Vagina (tissue), 2 donors: ENCODE results near the gene YIF1A.

ENCODE experiments used
- POLR2AphosphoS5 ChIP-seq, 2 donors: sonication (generic); formaldehyde crosslinking; IDR thresholded peaks; one replicate each; pipeline ENCODE4 v1.9.0; 2017; ENCODE audit warnings: antibody characterized with exemption in 2 of 2, mild to moderate bottlenecking in 2 of 2, low read depth in 1 of 2; ENCODE audit not compliant: insufficient read depth in 1 of 2
- TF ChIP-seq, protein P1 (sequence below), 3 experiments: fragments of 450-650 bp in 2 of 3; fragments of 200-600 bp in 1 of 3; sonication (generic) in 1 of 3; IDR thresholded peaks; one replicate each; pipeline ENCODE4 v1.5.1; 2017 to 2019; ENCODE audit warnings: antibody characterized with exemption in 3 of 3, mild to moderate bottlenecking in 2 of 3, moderate library complexity in 2 of 3

DNA sequence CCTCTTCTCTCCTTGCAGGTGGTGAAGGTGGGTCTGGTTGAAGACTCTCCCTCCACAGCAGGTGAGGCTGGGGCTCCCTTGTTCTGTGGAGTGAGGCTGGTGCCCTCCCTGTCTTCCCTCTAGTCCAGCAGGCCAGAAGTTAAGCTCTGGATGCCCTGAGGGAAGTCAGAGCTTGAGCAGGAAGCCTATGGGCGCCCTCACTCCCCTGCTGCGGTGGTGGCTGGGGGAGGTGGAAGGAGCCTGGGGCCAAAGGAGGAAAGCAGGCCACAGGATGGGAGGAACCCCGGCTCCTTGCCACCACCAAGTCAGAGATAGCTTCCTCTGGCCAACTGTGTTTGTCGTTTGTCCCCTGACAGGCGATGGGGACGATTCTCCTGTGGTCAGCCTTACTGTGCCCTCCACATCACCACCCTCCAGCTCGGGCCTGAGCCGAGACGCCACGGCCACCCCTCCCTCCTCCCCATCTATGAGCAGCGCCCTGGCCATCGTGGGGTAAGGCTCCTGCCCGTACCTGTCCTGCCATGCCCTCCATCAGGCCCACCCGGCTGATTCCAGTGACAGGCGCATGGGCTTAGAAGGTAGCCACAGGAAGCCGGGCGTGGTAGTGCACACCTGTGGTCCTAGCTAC, 50.0 kb downstream of the YIF1A start:
- TF ChIP-seq, protein P1, sequence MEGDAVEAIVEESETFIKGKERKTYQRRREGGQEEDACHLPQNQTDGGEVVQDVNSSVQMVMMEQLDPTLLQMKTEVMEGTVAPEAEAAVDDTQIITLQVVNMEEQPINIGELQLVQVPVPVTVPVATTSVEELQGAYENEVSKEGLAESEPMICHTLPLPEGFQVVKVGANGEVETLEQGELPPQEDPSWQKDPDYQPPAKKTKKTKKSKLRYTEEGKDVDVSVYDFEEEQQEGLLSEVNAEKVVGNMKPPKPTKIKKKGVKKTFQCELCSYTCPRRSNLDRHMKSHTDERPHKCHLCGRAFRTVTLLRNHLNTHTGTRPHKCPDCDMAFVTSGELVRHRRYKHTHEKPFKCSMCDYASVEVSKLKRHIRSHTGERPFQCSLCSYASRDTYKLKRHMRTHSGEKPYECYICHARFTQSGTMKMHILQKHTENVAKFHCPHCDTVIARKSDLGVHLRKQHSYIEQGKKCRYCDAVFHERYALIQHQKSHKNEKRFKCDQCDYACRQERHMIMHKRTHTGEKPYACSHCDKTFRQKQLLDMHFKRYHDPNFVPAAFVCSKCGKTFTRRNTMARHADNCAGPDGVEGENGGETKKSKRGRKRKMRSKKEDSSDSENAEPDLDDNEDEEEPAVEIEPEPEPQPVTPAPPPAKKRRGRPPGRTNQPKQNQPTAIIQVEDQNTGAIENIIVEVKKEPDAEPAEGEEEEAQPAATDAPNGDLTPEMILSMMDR (IDR thresholded peaks at IDR 0.05): no peak
- no peak for TF ChIP-seq POLR2AphosphoS5 (IDR thresholded peaks at IDR 0.05; ENCODE audit: insufficient read depth in 1 of 2, low read depth in 1 of 2)
